DMS53 treated with DMSO at 0.1 percent for 48 hours (cell line): Measurements from ENCODE around the gene GIPC2.
"Not testable (repeated sequence)": the region's sequence is repeated elsewhere in the genome, so short reads cannot be mapped to it uniquely, and the experiment has no call there.

Source experiments
- DNase-seq: peaks from one replicate; lab custom pipeline; 2025; ENCODE audit not compliant: unreplicated experiment; lab: John Stamatoyannopoulos, UW

The GIPC2 gene

GRCh38 chr1:78064886-78065285 is 19.1 kb downstream of the GIPC2 start:
- not testable (repeated sequence) for DNase-seq

DNA sequence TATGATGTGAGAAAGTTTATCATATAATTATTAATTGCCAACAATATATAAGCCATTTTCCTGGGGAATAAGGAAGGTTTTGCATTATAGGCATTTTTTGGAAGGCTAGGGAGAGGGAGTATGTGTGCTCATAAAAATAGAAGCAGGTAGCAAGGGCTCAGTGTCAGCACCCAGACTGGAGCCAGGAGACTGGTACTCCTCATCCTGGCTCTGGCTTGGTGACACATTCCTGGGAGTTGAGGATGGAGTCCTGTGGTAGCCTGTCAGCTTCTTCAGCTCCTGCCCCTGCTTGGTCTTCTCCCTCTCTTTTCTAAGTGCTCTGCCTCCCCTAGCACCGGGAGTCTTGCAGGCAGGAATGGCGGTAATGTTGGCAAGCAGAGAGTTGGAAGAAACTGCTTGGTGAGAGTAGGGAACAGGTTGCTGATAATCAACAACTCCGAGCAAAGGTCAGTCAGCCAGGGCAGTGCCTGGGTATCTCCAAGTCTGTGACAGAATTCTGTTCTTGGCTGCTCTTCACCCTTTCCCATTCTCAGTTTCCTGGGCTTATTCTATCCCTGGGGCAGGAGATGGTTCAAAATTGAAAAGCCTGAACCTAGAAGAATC is 23.0 kb downstream of the GIPC2 start:
- DNase-seq = no peak

DNA sequence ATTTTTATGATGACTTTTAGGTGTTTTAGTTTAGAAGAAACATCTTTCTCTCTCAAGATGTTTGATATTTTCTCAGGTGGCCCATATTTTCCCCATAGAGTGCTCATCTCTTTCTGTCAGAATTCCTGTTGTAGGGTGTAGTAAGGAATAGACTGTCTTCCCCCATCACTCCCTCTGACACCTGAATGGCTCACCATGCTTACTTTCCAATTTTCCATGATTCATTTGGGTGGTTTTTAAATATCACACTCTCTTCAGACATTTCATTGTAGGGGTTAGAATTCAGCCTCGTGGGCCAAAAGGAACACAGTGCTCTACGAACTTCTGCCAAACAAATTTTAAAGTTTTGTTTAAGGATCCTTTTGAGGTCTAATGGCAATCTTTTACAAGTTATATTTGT is 24.0 kb downstream of the GIPC2 start:
- DNase-seq = no peak

GRCh38 chr1:78070210-78070609 is 24.4 kb downstream of the GIPC2 start:
- no peak for DNase-seq

- no peak for DNase-seq
Measured at GRCh38 chr1:78070758-78071157, 25.0 kb downstream of the GIPC2 start.

- DNase-seq = no peak
Measured at GRCh38 chr1:78071696-78072095, 25.9 kb downstream of the GIPC2 start.

DNA sequence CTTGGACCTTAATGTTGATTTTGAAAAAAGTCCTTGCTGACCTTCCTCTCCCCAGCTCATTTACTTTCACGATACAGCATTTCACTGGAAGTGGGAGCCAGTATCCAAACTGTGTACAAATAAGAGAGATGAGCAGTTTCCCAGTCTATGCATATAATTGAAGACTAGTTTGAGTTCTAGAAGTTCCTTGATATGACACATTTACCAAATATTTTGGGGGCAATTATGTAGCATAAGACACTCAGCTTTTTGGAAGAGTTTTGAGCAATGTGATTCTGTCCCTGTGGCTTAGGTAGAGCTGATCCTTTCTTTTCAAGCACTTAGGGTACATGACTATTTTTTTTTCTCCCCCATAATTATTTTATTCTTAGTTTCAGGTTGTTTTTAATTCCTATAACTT is 26.4 kb downstream of the GIPC2 start:
- no peak for DNase-seq

DNA sequence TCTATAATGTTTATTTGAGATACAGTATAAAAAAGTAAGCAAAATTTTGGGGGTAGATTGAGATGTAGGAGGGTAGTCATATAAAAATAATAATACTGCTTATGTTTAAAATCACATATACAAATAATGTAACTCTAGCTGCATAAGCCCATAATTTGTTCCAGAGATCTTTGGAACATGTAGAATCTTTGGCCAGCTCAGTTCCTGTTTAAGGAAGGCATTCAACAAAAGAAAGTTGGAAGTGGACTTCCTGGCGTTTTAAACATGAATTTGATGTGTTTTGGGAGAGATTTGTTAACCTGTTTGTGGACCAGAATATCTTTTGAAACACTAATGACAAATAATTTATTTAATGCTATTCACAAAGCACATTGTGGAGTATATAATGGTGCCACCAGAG is 27.7 kb downstream of the GIPC2 start:
- DNase-seq = no peak

GRCh38 chr1:78075621-78076020 is 29.9 kb downstream of the GIPC2 start:
- DNase-seq = no peak

- no peak for DNase-seq
Measured at GRCh38 chr1:78078358-78078757, 32.6 kb downstream of the GIPC2 start.

GRCh38 chr1:78079580-78079979 is 33.8 kb downstream of the GIPC2 start:
- no peak for DNase-seq

GRCh38 chr1:78080767-78081166 is 35.0 kb downstream of the GIPC2 start:
- DNase-seq = no peak

DNA sequence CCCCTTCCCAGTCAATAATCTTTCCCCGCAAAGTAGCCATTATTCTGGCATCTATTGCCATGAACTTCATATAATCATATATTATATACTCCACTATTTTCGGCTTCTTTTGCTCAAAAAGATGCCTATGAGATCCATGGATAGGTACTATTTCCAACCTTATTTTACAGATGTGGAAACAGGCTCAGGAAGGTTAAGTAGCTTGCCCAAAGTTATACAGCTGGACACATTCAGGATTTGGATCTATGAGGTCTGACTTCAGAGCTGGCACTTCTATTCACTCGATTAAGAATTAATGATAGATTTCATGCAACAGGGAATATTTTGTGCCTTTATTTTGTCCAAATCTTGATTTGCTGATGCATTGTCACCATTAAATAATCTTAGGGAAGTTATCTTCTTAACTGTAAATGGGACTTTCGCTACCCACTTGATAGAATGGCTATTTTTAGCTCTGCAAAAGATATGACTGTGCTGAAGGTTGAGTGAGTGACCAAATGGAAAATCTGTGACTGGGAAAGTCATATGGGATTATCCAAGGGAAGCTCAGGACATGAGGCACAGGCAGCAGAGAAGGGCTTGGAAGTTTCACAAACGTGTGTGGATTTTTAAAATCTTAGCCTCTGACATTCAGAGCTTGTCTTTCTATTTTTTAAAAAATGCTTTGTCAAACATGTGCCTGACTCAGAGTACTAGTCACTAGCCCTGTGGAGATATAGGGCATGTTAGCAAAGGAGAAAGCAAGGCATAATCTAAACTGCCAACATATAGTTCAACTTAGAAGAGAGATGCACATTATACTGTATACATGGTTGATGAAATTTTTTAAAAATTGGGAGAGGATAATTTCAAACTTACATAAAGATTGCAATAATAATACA is 36.5 kb downstream of the GIPC2 start:
- DNase-seq = no peak

- not testable (repeated sequence) for DNase-seq
Measured at GRCh38 chr1:78084639-78085038, 38.9 kb downstream of the GIPC2 start.

- no peak for DNase-seq
Measured at GRCh38 chr1:78086697-78087096, 40.9 kb downstream of the GIPC2 start.

GRCh38 chr1:78088015-78088414 is 42.2 kb downstream of the GIPC2 start:
- DNase-seq = no peak

DNA sequence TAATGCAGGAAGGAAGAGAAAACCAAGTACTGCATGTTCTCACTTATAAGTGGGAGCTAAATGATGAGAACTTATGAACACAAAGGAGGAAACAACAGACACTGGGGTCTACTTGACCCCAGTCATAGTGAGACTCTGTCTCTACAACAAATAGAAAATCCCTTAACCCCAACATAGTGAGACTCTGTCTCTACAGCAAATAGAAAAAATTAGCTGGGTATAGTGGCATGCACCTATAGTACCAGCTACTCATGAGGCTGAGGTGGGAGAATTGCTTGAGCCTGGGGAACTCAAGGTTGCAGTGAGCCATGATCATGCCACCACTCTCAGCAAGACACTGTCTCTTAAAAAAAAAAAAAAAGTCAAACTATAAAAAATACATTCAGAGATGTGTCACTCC is 42.7 kb downstream of the GIPC2 start:
- DNase-seq = no peak

GRCh38 chr1:78089010-78089409 is 43.2 kb downstream of the GIPC2 start:
- no peak for DNase-seq

DNA sequence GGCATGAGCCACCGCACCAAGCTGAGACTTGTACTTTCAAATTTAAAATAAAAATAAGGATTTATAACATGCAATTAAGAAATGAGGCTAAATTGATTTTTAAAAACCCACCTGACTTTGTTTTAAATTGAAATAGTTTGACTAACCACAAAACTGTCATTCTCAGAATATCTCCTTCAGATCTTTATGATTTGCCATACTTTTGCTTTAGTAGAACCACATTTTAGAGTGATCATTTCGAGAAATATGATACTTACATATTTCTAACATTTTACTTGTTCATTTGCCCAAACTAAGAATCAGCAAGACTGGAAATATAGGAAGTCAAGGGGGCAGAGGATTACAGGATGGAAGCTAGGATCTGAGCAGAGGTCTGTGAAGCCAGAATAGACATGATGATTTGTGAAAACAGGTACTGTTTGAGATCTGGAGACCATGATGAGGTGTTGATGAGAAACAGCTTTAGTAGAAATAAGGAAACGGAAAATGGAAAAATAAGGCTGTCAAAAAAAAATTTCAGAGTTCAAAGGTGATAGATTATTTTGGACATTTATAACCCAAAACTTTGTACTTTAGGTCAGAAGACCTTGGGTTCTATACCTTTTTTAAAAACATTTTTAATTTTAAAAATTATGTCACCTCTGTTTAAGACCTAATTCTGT is 44.8 kb downstream of the GIPC2 start:
- DNase-seq = no peak

- DNase-seq = no peak
Measured at GRCh38 chr1:78091215-78091813, 45.5 kb downstream of the GIPC2 start.

DNA sequence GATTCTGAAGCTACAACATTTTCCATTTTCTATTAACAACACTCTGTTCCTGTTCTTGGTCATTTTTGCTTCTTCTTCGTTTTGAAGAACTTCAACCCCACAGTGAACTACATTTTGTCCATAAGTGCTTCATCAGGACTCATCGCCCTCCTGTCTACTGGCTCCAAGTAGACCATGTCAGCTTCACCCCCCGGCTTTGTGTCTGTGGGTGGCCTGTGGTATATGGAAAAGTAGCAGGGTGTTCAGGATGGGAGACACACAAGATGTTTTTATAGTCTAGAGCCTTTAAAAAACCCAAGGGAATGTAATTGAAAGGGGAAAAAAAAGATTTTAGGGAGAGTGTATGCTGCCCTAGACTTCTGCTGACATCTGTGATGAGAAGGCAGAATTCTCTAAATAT is 46.1 kb downstream of the GIPC2 start:
- no peak for DNase-seq

- no peak for DNase-seq
Measured at GRCh38 chr1:78092643-78093042, 46.9 kb downstream of the GIPC2 start.
